Panc1 (cell line): ENCODE measurements around the gene JUND.

Source experiments
- TCF7L2 ChIP-seq: IDR thresholded peaks from 2 replicates; pipeline ENCODE4 v1.6.1; 2011; ENCODE audit warnings: mild to moderate bottlenecking, low read depth, low read length, inconsistent platforms
- TF ChIP-seq, protein P1 (sequence below): fragments of 450-650 bp; IDR thresholded peaks from 2 replicates; pipeline ENCODE4 v1.5.1; 2017; ENCODE audit warnings: mild to moderate bottlenecking

DNA sequence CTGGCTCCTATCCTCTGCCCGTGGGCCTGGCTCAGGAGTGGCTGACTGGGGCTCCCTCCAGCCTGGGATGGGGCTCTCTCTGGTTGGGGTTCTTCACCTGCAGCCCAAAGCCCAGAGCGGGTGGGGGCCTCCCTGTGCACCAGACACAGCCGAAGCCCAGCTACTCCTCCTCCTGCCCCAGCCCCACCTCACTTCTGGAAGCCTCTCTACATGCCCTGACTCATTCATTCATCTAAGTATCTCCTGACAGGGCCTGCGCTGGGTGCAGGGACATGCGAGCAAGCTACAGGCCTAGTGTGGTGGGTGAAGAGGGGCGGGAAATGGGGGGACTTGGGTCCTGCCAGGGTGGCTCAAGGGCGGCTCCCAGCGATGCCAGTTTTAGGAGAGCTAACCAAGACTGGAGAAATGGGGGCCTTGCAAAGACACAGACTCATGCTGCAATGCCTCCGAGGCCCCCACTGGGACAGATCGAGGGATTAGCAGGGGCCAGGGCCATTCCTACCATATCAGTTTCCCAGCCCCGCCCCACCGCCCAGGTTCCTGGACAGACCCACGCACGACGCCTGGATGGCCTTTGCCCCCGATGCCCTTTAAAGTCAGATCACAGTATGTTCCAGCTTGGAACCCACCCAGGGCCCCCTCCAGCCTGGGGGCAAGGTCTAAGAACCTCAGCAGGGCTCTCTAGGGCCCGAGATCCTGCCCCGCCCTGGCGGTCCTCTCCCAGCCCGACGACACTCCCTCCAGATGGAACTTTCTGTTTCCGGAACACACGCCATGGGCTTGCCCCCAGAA is 28.9 kb upstream of the JUND start:
- TF ChIP-seq, protein P1, sequence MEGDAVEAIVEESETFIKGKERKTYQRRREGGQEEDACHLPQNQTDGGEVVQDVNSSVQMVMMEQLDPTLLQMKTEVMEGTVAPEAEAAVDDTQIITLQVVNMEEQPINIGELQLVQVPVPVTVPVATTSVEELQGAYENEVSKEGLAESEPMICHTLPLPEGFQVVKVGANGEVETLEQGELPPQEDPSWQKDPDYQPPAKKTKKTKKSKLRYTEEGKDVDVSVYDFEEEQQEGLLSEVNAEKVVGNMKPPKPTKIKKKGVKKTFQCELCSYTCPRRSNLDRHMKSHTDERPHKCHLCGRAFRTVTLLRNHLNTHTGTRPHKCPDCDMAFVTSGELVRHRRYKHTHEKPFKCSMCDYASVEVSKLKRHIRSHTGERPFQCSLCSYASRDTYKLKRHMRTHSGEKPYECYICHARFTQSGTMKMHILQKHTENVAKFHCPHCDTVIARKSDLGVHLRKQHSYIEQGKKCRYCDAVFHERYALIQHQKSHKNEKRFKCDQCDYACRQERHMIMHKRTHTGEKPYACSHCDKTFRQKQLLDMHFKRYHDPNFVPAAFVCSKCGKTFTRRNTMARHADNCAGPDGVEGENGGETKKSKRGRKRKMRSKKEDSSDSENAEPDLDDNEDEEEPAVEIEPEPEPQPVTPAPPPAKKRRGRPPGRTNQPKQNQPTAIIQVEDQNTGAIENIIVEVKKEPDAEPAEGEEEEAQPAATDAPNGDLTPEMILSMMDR = no peak
- no peak for TF ChIP-seq TCF7L2
